DMS153 (cell line): ENCODE measurements around the gene ZNF638.

Experiments
- DNase-seq: peaks from one replicate; lab custom pipeline; 2025; lab: John Stamatoyannopoulos, UW

Gene ZNF638

DNA sequence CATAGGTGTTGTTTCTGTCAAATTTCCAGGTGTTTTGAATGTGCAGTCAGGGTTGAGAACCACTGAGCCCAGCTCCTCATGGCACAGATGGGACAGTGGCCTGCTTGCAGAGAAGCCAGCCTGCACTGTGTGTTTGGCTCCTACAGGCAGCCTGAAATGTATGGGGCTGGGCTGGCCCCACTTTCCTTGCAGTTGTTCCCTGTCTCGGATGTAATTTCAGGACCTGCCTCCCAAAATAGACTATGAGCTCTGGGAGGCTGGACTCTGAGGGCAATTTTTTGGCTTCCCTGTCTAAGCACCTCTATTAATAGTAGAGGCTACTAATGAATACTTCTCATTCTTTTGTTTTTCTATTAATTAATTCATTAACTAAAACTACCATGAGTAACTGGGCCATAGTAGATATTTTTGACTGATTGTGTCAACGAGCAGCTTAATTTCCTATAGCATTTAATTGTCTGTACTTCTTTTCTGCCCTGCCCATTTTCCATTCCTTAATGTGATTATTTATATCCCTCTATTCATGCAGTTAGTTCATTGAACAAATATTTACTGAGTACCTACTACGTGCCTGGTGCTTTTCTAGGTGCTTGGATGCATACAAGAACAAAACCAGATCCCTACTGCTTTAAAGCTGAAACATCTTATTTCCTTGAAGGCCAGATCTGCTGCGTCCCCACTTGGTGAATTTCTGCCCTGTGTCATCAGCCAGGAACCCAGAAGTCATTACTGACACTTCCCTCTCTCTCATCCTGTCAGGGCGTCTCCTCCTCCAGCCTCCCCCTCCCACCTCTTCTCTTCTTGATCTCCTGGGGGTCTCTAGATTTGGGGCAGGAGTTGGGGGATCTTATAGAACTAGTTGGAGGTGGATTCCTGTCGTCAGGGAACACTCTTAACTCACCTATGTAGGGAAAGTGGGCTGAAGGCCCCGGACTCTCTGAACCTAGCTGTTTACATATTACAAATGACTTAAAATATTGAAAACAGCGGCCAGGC lies 138.1 kb downstream of the ZNF638 start:
- DNase-seq, result no peak

DNA sequence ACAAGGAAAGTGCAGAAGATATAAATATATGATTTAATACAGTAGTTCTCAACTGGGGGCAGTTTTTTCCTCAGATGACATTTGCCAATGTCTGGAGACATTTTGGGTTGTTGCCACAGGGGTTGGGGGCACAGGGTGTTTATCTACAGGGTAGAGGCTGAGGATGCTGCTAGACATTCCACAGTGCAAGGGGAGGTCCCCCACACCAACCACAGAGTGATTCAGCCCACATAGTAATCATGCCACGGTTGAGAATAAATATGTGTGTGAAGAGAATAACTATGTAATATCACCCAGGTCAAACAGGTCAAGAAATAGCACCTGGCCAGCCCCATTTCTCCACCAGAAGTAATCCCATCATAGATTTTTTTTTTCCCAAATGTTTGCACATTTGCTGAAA lies 139.7 kb downstream of the ZNF638 start:
- DNase-seq, result no peak

DNA sequence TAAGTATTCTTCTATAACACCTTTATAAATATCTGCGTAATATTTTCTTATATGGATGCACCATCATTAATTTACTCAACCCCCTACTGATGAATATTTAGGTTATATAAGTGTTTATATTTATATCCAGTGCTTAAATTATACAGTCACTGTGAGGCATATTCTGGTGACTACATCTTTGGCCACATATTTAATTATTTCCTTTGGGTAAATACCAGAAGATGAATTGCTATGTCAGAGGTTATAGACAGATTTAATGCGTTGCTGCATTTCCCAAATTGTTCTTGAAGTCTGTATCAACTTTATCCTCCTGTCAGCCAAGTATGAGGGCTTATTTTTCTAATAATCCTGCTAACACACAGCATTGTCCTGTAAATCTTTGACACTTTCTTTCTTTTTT lies 140.4 kb downstream of the ZNF638 start:
- no peak for DNase-seq

DNA sequence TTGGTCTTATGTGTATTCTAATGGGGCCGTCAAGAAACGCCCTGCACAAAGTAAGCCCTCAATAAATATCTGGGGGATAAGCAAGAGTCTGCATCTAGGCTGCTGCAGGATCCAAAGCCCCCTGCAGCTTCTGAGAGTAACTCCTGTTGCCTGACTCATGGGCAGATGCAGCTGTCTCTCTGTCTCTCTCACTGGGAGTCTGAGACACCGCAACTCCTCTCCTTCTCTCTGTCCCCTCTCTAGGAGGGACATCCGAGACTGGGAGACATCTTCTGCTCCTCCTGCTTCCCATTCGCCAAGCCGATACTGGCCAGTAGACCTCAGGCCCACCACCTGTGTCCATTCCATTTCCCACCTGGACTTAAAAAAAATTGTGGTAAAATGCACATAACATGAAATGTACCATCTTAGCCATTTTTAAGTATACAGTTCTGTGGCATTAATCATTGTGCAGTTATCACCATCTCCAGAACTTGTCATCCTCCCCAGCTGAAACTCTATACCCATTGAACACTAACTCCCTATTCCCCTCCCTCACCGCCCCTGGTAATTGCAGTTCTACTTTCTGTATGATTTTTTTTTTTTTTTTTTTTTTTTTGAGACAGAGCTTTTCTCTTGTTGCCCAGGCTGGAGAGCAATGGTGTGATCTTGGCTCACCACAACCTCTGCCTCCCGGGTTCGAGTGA lies 141.9 kb downstream of the ZNF638 start:
- no peak for DNase-seq

DNA sequence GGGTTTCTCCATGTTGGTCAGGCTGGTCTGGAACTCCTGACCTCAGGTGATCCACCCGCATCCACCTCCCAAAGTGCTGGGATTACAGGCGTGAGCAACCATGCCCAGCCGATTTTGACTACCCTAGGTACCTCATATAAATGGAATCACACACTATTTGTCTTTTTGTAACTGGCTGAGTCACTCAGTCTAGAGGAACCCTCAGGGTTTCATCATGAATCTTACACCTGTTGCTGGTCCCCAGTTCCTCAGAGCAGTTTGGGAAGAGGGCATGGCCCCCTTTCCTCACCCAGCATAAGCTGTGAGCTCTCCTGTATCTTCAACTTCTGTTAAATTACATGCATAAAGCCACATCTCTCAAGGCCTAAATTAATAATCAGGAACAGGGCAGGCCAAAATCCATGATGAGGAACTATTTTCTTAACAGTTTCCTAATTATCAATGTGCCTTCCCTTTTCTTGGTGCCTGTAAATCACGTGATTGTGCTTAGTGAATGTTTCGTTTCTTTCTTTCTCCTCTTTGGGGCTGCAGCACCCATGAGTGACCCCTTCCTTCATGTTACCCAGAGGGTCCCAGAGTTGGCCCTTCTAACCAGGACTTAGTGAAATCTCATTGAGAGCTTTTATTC lies 142.6 kb downstream of the ZNF638 start:
- DNase-seq, result no peak

DNA sequence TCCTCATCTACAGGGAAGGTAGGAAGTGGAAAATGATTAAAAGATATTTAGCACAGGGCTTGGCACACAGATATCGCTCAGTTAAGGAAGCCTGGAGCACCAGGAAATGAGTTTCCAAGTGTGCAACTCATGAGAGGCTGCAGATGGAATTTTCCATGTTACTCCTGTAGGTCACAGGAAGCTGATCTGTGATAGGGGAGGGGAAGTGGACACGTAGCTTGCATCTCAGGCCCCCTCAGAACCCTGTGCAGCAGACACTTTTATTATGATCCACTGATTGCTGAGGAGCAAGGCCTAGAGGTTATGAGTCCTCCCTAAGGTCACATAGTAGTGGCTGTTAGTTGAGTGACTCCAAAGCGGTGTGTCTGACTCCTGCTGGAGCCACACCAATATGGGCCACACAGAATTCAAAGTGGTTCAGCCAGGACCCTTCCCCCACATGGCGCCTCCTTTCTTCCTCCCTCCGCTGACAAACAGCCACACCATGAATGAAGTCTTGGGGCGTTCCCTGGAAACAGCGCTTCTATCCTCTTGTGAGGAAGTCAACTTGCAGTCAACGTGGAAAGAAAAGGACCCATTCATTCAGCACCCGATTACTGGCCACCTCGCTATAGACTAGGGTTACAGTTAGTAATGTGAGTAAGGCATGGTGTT lies 143.3 kb downstream of the ZNF638 start:
- no peak for DNase-seq

DNA sequence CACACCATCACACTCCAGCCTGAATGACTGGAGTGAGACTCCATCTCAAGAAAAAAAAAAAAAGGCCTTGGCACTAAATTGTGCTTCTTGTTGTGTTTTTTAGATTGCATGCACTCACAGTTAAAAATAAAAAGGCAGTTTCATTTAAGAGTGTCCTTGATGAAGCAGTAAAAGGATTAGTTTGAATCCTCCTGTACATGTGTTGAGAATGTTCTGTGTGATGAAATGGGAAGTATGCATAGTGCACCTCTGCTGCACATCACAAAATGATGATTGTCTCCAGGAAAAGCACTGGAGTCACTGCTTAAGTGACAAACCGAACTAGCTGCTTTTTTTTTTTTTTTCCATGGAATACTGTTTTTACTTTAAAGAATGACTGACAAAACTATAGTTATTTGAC lies 144.9 kb downstream of the ZNF638 start:
- DNase-seq, result no peak

DNA sequence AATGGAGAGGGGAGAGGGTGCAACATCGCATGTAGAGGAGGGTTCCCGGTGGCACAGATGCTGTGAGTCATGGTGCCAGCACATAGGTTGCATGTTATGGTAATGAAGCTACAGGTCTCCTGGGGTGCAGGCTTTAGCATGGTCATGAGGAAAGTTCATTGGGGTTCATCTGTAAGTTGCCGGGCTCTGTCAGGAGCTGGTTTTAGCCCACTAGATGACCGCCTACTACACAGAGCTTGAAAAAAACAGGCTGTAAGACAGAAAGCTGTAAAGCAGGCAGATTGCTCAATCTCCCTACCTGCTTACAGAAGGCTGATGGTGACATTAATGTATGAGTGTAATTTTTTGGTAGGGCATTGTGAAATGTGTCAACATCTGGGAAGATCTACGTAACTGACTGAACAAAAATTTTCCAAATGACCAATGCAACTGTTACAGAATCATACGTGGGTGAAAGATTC lies 145.7 kb downstream of the ZNF638 start:
- DNase-seq, result no peak

DNA sequence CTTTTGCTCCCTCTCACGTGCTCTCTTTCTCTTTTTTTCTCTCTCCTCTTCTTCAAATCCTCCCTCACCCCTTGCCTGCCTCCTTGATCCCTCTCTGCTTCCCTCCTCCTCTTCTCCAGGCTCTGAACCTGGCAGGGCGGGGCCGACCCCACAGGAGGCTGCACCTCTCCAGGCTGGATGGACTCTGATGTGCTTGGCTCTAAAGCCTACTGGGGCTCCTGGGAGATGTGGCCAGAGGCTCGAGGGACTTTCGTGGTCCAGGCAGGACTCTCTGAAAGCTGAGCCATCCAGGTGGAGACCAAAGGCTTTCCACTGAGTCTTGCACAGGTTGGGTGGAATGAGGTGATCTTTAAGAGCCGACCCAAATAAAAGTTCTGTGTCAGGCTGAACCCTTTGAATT lies 147.2 kb downstream of the ZNF638 start:
- no peak for DNase-seq

DNA sequence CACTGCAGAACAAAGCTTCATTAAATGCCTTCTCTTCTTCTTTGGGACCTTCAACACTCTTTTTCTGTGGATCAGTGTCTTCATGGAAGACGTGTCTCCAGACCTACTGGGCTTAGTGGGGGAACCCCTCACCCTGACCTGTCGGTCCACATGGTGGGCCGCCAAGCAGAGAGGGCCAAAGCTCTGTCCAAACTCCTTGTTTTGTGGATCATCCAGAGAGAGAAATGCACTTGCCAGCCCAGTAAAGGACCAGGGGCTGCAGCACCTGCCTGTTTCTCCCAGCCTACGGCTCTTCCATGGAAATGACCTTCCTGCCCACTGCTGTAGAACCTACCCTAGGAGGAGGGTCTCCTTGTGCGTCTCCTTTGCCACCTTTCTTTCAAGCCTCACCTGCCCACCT lies 147.7 kb downstream of the ZNF638 start:
- DNase-seq, result no peak

DNA sequence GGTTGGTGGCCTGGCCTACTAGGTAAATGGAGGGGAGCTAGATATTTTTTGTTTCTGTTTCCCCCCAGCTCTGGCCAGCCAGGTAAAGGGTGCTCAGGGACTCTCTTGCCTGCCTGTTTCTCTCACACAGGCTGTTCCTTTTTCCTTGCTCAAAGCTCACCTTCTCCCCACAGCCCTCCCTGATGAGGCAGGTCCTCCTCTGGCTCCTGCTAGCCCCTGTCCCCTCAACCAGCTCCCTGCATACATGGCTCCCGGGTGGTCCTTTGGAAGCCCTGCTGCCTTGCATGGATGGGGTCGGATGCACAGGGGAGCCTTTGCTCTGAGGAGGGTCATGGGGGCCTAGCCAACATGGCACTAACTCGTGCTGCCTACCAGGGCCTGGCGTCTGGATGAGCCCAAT lies 149.5 kb downstream of the ZNF638 start:
- no peak for DNase-seq

DNA sequence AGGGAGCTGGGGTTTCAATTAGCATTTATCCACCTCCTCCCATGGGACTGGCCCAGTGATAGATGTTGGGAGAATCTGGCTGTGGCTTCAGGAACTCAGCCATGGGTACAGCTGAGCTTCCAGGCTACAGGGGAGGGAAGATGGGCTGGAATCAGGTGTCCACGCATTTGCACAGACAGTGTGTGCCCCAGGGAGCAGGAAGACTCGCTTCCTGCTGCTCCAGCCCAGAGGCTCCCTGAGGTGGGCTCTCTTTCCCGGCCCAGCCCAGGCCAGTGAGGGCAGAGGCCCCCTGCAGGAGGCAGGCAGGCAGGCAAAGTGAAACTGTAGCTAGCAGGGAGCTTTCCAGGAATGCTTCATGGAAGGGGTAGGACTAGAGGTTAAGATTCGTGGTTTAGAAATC lies 150.5 kb downstream of the ZNF638 start:
- DNase-seq, result no peak

DNA sequence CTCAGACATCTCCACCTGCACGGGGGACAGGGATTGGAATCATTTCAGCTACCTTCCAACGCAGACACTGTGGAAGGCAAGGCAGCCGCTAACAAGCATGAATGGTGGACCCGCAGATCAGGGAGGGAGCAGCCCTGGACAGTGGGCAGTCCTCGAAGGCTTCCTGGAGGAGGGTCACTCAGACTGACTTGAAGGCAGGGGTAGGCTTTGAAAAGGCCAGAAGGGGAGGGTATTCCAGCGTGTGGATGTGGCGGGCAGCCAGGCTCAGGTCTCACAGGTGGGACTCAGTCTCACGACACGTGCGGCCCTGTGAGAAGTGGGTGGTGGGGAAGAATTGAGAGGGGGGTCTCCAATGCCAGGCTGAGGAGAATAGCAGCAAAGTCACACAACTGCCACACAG lies 151.7 kb downstream of the ZNF638 start:
- no peak for DNase-seq

DNA sequence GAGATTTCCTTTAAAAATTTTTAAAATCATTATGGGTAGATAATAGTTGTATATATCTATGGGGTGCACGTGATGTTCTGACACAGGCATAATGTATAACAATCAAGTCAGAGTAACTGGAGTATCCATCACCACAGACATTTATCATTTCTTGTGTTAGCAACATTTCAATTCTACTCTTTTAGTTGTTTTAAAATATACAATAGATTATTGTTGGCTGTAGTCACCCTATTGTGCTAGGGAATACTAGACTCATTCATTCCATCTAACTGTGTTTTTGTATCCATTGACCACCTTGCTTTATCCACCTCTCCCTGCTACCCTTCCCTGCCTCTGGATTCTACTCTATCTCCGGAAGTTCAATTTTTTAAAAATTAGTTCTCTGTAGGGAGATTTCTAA lies 152.8 kb downstream of the ZNF638 start:
- DNase-seq, result no peak
